Measurements from ENCODE around the gene CRYBG1. TPM values are rescaled to one million over a fixed set of nuclear protein-coding genes. Genes with fewer than 3 reads are reported as not detected.

Gene CRYBG1
- total and polyA plus RNA-seq, 10 of the 15 experiments (the other 5 are each of a cell fraction or from before 2014, with no cell fraction given), result 6.5 to 57.0 (median 25.2) TPM

GRCh38 chr6:106445508-106445878 lies 85.0 kb downstream of the CRYBG1 start:
- intact Hi-C loops (cut with micrococcal nuclease; ENCODE audit: unreplicated experiment) (loop anchor here (1.0 kb wide), 2 partner anchors 110 to 121 kb away; no protein-coding TSS in a partner anchor), in situ Hi-C loops (cut with MboI) (loop anchor here (5.0 kb wide), 2 partner anchors 122 to 537 kb away; no protein-coding TSS in a partner anchor)
- H3K9ac ChIP-seq (ENCODE audit: control insufficient read depth, insufficient read depth, low read length), result no peak overlapping the region
- H3K36me3 ChIP-seq (ENCODE audit: control insufficient read depth in 2 of 2, insufficient read depth in 2 of 2, low read length in 1 of 2), result no peaks in the 10 kb centered on the region
- H4K20me1 ChIP-seq (ENCODE audit: control insufficient read depth, insufficient read depth), result no peaks in the 10 kb centered on the region
- no peak overlapping the region for H3K4me2 ChIP-seq (ENCODE audit: control insufficient read depth, insufficient read depth)
- no peaks in the 10 kb centered on the region; a peak in 1 of 4 replicates for H3K27me3 ChIP-seq (replicated peaks in 1 of 2; ENCODE audit: control insufficient read depth in 2 of 2, insufficient read depth in 2 of 2, low read length in 1 of 2)
- no peak for DNase-seq (ENCODE audit: low read depth, low spot score)
- SMC1A ChIA-PET (ENCODE audit: uncharacterized antibody, unreplicated experiment), result interaction anchor here (0.6 to 4.7 kb wide), 38 partner anchors 9 to 963 kb away, joined by 3 to 86 read pairs (median 4); no protein-coding TSS in a partner anchor
- H3K27ac ChIP-seq (ENCODE audit: control insufficient read depth, insufficient read depth), result no peak overlapping the region
- H3K9me3 ChIP-seq (replicated peaks; ENCODE audit: control insufficient read depth, insufficient read depth, low read length), result no peaks in the 10 kb centered on the region
- ATAC-seq, result no peak
- peaks cover 8% of the 10 kb centered on the region for H3K4me1 ChIP-seq (ENCODE audit: control insufficient read depth, insufficient read depth, low read length)
- BruUV-seq (replicated peaks), result no TSS peak
- FAIRE-seq, result no peak
- CTCF ChIA-PET, result interaction anchor here (0.6 to 17.0 kb wide), 56 partner anchors 10 to 1014 kb away, joined by 3 to 403 read pairs (median 4); no protein-coding TSS in a partner anchor
- H2AFZ ChIP-seq (ENCODE audit: control insufficient read depth, low read depth, low read length), result no peak overlapping the region
- H3K4me3 ChIP-seq, result no peak overlapping the region
- POLR2A ChIA-PET, result no interaction called here
- H3K79me2 ChIP-seq (ENCODE audit: control insufficient read depth, insufficient read depth, low read length), result no peaks in the 10 kb centered on the region
- TF ChIP-seq NFXL1 (IDR thresholded peaks at IDR 0.05; ENCODE audit: borderline replicate concordance) (no peak), STAT3 (IDR thresholded peaks at IDR 0.05; ENCODE audit: low read depth, low read length) (no peak), NR2F1 (conservative IDR thresholded peaks at IDR 0.05) (no peak), POLR2A (IDR thresholded peaks at IDR 0.05; ENCODE audit: low read depth, low read length) (no peak), SP1 (IDR thresholded peaks at IDR 0.05; ENCODE audit: low read depth, low read length) (no peak), CBFB (IDR thresholded peaks at IDR 0.05; ENCODE audit: low read depth) (no peak), ZNF24 (IDR thresholded peaks at IDR 0.05) (no peak), NR2C1 (IDR thresholded peaks at IDR 0.05) (no peak), IKZF1 (conservative IDR thresholded peaks at IDR 0.05) (no peak), USF1 (IDR thresholded peaks at IDR 0.05; ENCODE audit: borderline replicate concordance, extremely low read length, insufficient read depth, low read depth, low read length) (no peak)
- TF ChIP-seq, protein P1, sequence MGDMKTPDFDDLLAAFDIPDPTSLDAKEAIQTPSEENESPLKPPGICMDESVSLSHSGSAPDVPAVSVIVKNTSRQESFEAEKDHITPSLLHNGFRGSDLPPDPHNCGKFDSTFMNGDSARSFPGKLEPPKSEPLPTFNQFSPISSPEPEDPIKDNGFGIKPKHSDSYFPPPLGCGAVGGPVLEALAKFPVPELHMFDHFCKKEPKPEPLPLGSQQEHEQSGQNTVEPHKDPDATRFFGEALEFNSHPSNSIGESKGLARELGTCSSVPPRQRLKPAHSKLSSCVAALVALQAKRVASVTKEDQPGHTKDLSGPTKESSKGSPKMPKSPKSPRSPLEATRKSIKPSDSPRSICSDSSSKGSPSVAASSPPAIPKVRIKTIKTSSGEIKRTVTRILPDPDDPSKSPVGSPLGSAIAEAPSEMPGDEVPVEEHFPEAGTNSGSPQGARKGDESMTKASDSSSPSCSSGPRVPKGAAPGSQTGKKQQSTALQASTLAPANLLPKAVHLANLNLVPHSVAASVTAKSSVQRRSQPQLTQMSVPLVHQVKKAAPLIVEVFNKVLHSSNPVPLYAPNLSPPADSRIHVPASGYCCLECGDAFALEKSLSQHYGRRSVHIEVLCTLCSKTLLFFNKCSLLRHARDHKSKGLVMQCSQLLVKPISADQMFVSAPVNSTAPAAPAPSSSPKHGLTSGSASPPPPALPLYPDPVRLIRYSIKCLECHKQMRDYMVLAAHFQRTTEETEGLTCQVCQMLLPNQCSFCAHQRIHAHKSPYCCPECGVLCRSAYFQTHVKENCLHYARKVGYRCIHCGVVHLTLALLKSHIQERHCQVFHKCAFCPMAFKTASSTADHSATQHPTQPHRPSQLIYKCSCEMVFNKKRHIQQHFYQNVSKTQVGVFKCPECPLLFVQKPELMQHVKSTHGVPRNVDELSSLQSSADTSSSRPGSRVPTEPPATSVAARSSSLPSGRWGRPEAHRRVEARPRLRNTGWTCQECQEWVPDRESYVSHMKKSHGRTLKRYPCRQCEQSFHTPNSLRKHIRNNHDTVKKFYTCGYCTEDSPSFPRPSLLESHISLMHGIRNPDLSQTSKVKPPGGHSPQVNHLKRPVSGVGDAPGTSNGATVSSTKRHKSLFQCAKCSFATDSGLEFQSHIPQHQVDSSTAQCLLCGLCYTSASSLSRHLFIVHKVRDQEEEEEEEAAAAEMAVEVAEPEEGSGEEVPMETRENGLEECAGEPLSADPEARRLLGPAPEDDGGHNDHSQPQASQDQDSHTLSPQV (IDR thresholded peaks at IDR 0.05), result no peak
- RAD21 ChIA-PET (ENCODE audit: unreplicated experiment), result interaction anchor here (0.6 to 2.5 kb wide), 18 partner anchors 18 to 963 kb away, joined by 3 to 24 read pairs (median 4); partner anchors contain the start of genes QRSL1 and RTN4IP1
